SK-N-MC (cell line): Measurements from ENCODE around the gene GRIP2.

ENCODE experiments used
- EZH2 ChIP-seq: fragments of 200-600 bp; sonication (generic); IDR thresholded peaks from one replicate; pipeline ENCODE4 v1.6.1; 2017; ENCODE audit warnings: antibody characterized with exemption
- POLR2AphosphoS5 ChIP-seq: IDR thresholded peaks from 2 replicates; pipeline ENCODE4 v1.6.1; 2012; ENCODE audit warnings: mild to moderate bottlenecking, low read depth, low read length, borderline replicate concordance

- TF ChIP-seq EZH2 (no peak), POLR2AphosphoS5 (no peak)
Observed at GRCh38 chr3:14490255-14490654, 49.9 kb downstream of the GRIP2 start.
